H9 (cell line): ENCODE results near the gene TRIOBP. TPM values are rescaled to one million over a fixed set of nuclear protein-coding genes. Genes with fewer than 3 reads are reported as not detected.

ENCODE experiments used
- DNase-seq: peaks from one replicate; pipeline ENCODE4 v3.0.0-alpha.2; 2017
- H2AFZ ChIP-seq: one replicate; pipeline ENCODE4 v1.6.1; 2013; ENCODE audit warnings: mild to moderate bottlenecking, low read length, control low read depth, moderate library complexity
- H2AK5ac ChIP-seq: 2 replicates; pipeline ENCODE4 v1.6.1; 2013; ENCODE audit warnings: low read length, control low read depth, mixed read lengths; ENCODE audit not compliant: insufficient read length
- H2BK120ac ChIP-seq: one replicate; pipeline ENCODE4 v1.6.1; 2013; ENCODE audit warnings: low read depth, mild to moderate bottlenecking, low read length, control low read depth, inconsistent platforms; ENCODE audit not compliant: poor library complexity, severe bottlenecking
- H2BK12ac ChIP-seq: 2 replicates; pipeline ENCODE4 v1.6.1; 2013; ENCODE audit warnings: low read length, control low read depth, mixed read lengths, low read depth; ENCODE audit not compliant: insufficient read length
- H2BK15ac ChIP-seq: 2 replicates; pipeline ENCODE4 v1.6.1; 2013; ENCODE audit warnings: low read depth, low read length, control low read depth
- H2BK20ac ChIP-seq: one replicate; pipeline ENCODE4 v1.6.1; 2013; ENCODE audit warnings: low read depth, mild to moderate bottlenecking, low read length, control low read depth, inconsistent platforms; ENCODE audit not compliant: poor library complexity, severe bottlenecking
- H2BK5ac ChIP-seq: 2 replicates; pipeline ENCODE4 v1.6.1; 2013; ENCODE audit warnings: low read length, control low read depth, mixed read lengths; ENCODE audit not compliant: insufficient read length
- H3K14ac ChIP-seq: 2 replicates; pipeline ENCODE4 v1.6.1; 2013; ENCODE audit warnings: low read length, control low read depth; ENCODE audit not compliant: insufficient read depth
- H3K18ac ChIP-seq: 2 replicates; pipeline ENCODE4 v1.6.1; 2013; ENCODE audit warnings: low read depth, mild to moderate bottlenecking, mixed read lengths, low read length, control low read depth; ENCODE audit not compliant: insufficient read length
- H3K23ac ChIP-seq: 2 replicates; pipeline ENCODE4 v1.6.1; 2013; ENCODE audit warnings: low read length, control low read depth, mixed read lengths, low read depth; ENCODE audit not compliant: insufficient read length
- H3K23me2 ChIP-seq: 2 replicates; pipeline ENCODE4 v1.6.1; 2013; ENCODE audit warnings: low read depth, mild to moderate bottlenecking, mixed read lengths, low read length, control low read depth; ENCODE audit not compliant: insufficient read length, poor library complexity, severe bottlenecking
- H3K27ac ChIP-seq: 2 replicates; pipeline ENCODE4 v1.5.1; 2013; ENCODE audit warnings: low read length, control low read depth, mixed read lengths, low read depth; ENCODE audit not compliant: insufficient read length
- H3K27me3 ChIP-seq: 2 replicates; pipeline ENCODE4 v1.6.1; 2013; ENCODE audit warnings: low read length, control low read depth, inconsistent platforms; ENCODE audit not compliant: insufficient read depth
- H3K4ac ChIP-seq: 2 replicates; pipeline ENCODE4 v1.6.1; 2013; ENCODE audit warnings: low read depth, mild to moderate bottlenecking, control low read depth, inconsistent platforms, low read length, moderate library complexity
- H3K4me1 ChIP-seq: 2 replicates; pipeline ENCODE4 v1.6.1; 2013; ENCODE audit warnings: low read length, control low read depth, inconsistent platforms; ENCODE audit not compliant: insufficient read depth
- H3K4me2 ChIP-seq: 2 replicates; pipeline ENCODE4 v1.6.1; 2013; ENCODE audit warnings: low read length, control low read depth, mixed read lengths; ENCODE audit not compliant: insufficient read length, insufficient read depth
- H3K56ac ChIP-seq: 2 replicates; pipeline ENCODE4 v1.6.1; 2013; ENCODE audit warnings: low read depth, mild to moderate bottlenecking, mixed read lengths, low read length, control low read depth; ENCODE audit not compliant: insufficient read length
- H3K79me1 ChIP-seq: 2 replicates; pipeline ENCODE4 v1.6.1; 2013; ENCODE audit warnings: low read depth, mild to moderate bottlenecking, moderate library complexity, low read length, control low read depth, inconsistent platforms; ENCODE audit not compliant: insufficient read depth, poor library complexity, severe bottlenecking
- H3K79me2 ChIP-seq: 2 replicates; pipeline ENCODE4 v1.6.1; 2013; ENCODE audit warnings: low read length, control low read depth, inconsistent platforms; ENCODE audit not compliant: insufficient read depth
- H3K9ac ChIP-seq: 2 replicates; pipeline ENCODE4 v1.6.1; 2013; ENCODE audit warnings: low read length, control low read depth, mixed read lengths; ENCODE audit not compliant: insufficient read length; ENCODE audit errors: extremely low read depth
- H3K9me3 ChIP-seq: one replicate; pipeline ENCODE4 v1.6.1; 2013; ENCODE audit warnings: low read depth, low read length, inconsistent platforms; ENCODE audit not compliant: control insufficient read depth
- H3T11ph ChIP-seq: one replicate; pipeline ENCODE4 v1.6.1; 2013; ENCODE audit warnings: mild to moderate bottlenecking, low read length, control low read depth, inconsistent platforms
- H4K20me1 ChIP-seq: one replicate; pipeline ENCODE4 v1.6.1; 2013; ENCODE audit not compliant: control insufficient read depth, insufficient read length, insufficient read depth
- H4K5ac ChIP-seq: 2 replicates; pipeline ENCODE4 v1.6.1; 2013; ENCODE audit warnings: low read depth, mild to moderate bottlenecking, mixed read lengths, low read length, control low read depth; ENCODE audit not compliant: insufficient read length
- H4K8ac ChIP-seq: replicated peaks from 2 replicates; pipeline ENCODE4 v1.6.1; 2013; ENCODE audit warnings: low read length, control low read depth, mixed read lengths, low read depth; ENCODE audit not compliant: insufficient read length
- H4K91ac ChIP-seq: 2 replicates; pipeline ENCODE4 v1.6.1; 2013; ENCODE audit warnings: low read depth, mild to moderate bottlenecking, moderate library complexity, mixed read lengths, low read length, control low read depth; ENCODE audit not compliant: insufficient read length
- H3K27ac Mint-ChIP-seq, 3 experiments: 2 replicates in 2 of 3; 3 replicates in 1 of 3; pipeline ENCODE4 v1.8.0; 2020 to 2021; ENCODE audit warnings: mixed read lengths in 3 of 3, mild to moderate bottlenecking in 1 of 3, moderate library complexity in 1 of 3
- H3K27me3 Mint-ChIP-seq: 2 replicates; pipeline ENCODE4 v1.8.0; 2021; ENCODE audit warnings: low read depth, mild to moderate bottlenecking, moderate library complexity, mixed read lengths
- H3K36me3 Mint-ChIP-seq, 3 experiments: 2 replicates in 2 of 3; 3 replicates in 1 of 3; pipeline ENCODE4 v1.8.0; 2020 to 2021; ENCODE audit warnings: low read depth in 3 of 3, mixed read lengths in 3 of 3; ENCODE audit not compliant: insufficient read depth in 1 of 3
- H3K4me1 Mint-ChIP-seq, 2 experiments: 2 replicates each; pipeline ENCODE4 v1.8.0; 2020; ENCODE audit warnings: mixed read lengths in 2 of 2
- H3K4me3 Mint-ChIP-seq, 2 experiments: 2 replicates in 1 of 2; 3 replicates in 1 of 2; pipeline ENCODE4 v1.8.0; 2020 to 2021; ENCODE audit warnings: mild to moderate bottlenecking in 2 of 2, mixed read lengths in 2 of 2, moderate library complexity in 1 of 2
- H3K9me3 Mint-ChIP-seq, 2 experiments: 2 replicates in 1 of 2; 3 replicates in 1 of 2; pipeline ENCODE4 v1.8.0; 2020; ENCODE audit warnings: mild to moderate bottlenecking in 2 of 2, mixed read lengths in 2 of 2, moderate library complexity in 1 of 2
- CTCF ChIP-seq: fragments of 200-600 bp; sonication (generic); conservative IDR thresholded peaks from 3 replicates; pipeline ENCODE4 v1.8.0; 2021; ENCODE audit warnings: antibody characterized with exemption, mild to moderate bottlenecking
- WGBS: extraction: QIAGEN DNeasy Blood & Tissue Kit; methylation state at CpG from one replicate; pipeline ENCODE4 v1.1.7; 2013; ENCODE audit warnings: missing lambda C conversion rate, low lambda C conversion rate, mixed read lengths; ENCODE audit not compliant: insufficient read length; ENCODE audit errors: extremely low coverage; 5-methylcytosine and 5-hydroxymethylcytosine counted together
- total RNA-seq: library from RNA; stranded (reverse); gene quantifications from 2 replicates; pipeline ENCODE4 v1.2.1, GENCODE V29; 2021

The TRIOBP gene
- total RNA-seq, 1 experiment from 2014 or later = 52.7 TPM

GRCh38 chr22:37650463-37651136 lies 46.2 kb upstream of the TRIOBP start:
- Histone ChIP-seq H3K27ac (no peak overlapping the region), H3K23ac (no peak overlapping the region), H4K8ac (no peak overlapping the region), H4K5ac (no peak overlapping the region), H3K56ac (no peak overlapping the region), H3T11ph (no peak overlapping the region), H2AFZ (no peak overlapping the region), H2BK5ac (no peak overlapping the region), H2BK120ac (no peak overlapping the region), H3K4me2 (no peak overlapping the region), H3K4ac (no peak overlapping the region), H3K4me1 (no peaks in the 10 kb centered on the region), H2BK12ac (no peak overlapping the region), H2BK15ac (no peak overlapping the region), H3K9ac (no peak overlapping the region), H3K27me3 (no peaks in the 10 kb centered on the region), H3K18ac (no peak overlapping the region), H3K14ac (no peak overlapping the region), H2AK5ac (no peak overlapping the region), H4K20me1 (no peaks in the 10 kb centered on the region), H4K91ac (no peak overlapping the region), H2BK20ac (no peak overlapping the region), H3K79me2 (no peaks in the 10 kb centered on the region), H3K79me1 (no peaks in the 10 kb centered on the region), H3K23me2 (no peaks in the 10 kb centered on the region), H3K9me3 (no peaks in the 10 kb centered on the region)
- H3K9me3 Mint-ChIP-seq = no peaks in the 10 kb centered on the region
- peaks cover 10 to 70% (median 57%) of the 10 kb centered on the region in 3 experiments; a peak in 6 of 7 replicates for H3K36me3 Mint-ChIP-seq
- H3K27ac Mint-ChIP-seq = no peak overlapping the region
- WGBS = no CpG with 5 or more reads among the region's 17 CpGs
- no peaks in the 10 kb centered on the region for H3K4me1 Mint-ChIP-seq
- DNase-seq = no peak
- no peaks in the 10 kb centered on the region for H3K27me3 Mint-ChIP-seq
- H3K4me3 Mint-ChIP-seq = no peak overlapping the region
- no peak for TF ChIP-seq CTCF
